ENCODE results near the gene CFAP70.
"Not testable (repeated sequence)": the region's sequence is repeated elsewhere in the genome, so short reads cannot be mapped to it uniquely, and the experiment has no call there.

Gene CFAP70

DNA sequence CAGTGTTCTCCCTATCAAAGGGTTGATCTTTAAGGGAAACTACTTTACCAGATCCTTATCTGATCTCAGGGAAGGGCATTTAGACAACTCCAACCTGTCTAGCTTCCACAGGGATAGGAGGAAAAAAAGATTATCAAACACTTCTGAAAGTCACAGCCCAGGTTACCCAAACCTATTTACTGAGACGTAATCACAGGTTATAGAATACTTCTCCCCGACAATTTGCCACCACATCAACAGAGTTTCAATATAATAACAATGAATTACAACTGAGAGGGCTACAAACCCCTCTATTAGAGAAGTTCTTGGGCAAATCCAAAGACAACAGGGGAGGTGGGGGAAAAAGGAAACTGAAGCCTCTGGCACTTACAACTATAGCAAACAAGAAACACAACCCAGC, 26.3 kb downstream of the CFAP70 start:
- no peak overlapping the region for H3K4me3 ChIP-seq (replicated peaks in 1 of 2; ENCODE audit: low read depth in 2 of 2, low read length in 2 of 2)
- TF ChIP-seq, protein P1, sequence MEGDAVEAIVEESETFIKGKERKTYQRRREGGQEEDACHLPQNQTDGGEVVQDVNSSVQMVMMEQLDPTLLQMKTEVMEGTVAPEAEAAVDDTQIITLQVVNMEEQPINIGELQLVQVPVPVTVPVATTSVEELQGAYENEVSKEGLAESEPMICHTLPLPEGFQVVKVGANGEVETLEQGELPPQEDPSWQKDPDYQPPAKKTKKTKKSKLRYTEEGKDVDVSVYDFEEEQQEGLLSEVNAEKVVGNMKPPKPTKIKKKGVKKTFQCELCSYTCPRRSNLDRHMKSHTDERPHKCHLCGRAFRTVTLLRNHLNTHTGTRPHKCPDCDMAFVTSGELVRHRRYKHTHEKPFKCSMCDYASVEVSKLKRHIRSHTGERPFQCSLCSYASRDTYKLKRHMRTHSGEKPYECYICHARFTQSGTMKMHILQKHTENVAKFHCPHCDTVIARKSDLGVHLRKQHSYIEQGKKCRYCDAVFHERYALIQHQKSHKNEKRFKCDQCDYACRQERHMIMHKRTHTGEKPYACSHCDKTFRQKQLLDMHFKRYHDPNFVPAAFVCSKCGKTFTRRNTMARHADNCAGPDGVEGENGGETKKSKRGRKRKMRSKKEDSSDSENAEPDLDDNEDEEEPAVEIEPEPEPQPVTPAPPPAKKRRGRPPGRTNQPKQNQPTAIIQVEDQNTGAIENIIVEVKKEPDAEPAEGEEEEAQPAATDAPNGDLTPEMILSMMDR (IDR thresholded peaks at IDR 0.05; ENCODE audit: low read depth, low read length), result no peak
- DNase-seq (ENCODE audit: low read depth in 2 of 2), result no peak

DNA sequence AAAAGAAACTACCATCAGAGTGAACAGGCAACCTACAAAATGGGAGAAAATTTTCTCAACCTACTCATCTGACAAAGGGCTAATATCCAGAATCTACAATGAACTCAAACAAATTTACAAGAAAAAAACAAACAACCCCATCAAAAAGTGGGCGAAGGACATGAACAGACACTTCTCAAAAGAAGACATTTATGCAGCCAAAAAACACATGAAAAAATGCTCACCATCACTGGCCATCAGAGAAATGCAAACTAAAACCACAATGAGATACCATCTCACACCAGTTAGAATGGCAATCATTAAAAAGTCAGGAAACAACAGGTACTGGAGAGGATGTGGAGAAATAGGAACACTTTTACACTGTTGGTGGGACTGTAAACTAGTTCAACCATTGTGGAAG, 30.1 kb downstream of the CFAP70 start:
- not testable (repeated sequence) for DNase-seq (ENCODE audit: low read depth in 2 of 2); H3K4me3 ChIP-seq (replicated peaks in 1 of 2; ENCODE audit: low read depth in 2 of 2, low read length in 2 of 2)

DNA sequence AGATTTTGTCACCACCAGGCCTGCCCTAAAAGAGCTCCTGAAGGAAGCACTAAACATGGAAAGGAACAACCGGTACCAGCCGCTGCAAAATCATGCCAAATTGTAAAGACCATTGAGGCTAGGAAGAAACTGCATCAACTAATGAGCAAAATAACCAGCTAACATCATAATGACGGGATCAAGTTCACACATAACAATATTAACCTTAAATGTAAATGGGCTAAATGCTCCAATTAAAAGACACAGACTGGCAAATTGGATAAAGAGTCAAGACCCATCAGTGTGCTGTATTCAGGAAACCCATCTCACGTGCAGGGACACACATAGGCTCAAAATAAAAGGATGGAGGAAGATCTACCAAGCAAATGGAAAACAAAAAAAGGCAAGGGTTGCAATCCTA, 33.4 kb downstream of the CFAP70 start:
- not testable (repeated sequence) for H3K4me3 ChIP-seq (replicated peaks in 1 of 2; ENCODE audit: low read depth in 2 of 2, low read length in 2 of 2); DNase-seq (ENCODE audit: low read depth in 2 of 2)

DNA sequence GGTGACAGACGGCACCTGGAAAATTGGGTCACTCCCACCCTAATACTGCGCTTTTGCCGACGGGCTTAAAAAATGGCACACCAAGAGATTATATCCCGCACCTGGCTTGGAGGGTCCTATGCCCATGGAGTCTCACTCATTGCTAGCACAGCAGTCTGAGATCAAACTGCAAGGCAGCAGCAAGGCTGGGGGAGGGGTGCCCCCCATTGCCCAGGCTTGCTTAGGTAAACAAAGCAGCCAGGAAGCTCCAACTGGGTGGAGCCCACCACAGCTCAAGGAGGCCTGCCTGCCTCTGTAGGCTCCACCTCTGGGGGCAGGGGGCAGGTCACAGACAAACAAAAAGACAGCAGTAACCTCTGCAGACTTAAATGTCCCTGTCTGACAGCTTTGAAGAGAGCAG, 35.1 kb downstream of the CFAP70 start:
- not testable (repeated sequence) for DNase-seq (ENCODE audit: low read depth in 2 of 2); H3K4me3 ChIP-seq (replicated peaks in 1 of 2; ENCODE audit: low read depth in 2 of 2, low read length in 2 of 2)

DNA sequence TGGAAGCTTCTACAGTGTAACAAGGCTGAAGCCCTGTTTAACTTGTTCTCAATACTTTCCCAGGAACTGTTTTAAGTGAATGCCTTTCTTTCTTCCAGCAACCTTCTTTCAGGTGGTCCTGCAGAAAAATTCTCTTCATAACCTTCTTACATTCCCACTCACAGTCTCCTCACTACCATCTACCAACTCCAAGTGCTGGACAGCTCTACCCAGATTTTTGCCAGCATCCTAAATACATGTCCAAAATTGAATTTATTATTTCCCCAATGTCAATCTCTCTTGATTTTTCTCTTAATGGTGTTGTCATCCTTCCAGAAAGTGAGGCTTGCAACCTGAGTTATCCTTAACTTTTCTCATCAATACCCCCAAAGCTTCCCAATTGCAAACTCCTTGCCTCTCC, 48.2 kb downstream of the CFAP70 start:
- TF ChIP-seq, protein P1 (IDR thresholded peaks at IDR 0.05; ENCODE audit: low read depth, low read length), result no peak
- DNase-seq (ENCODE audit: low read depth in 2 of 2), result no peak
- no peak overlapping the region for H3K4me3 ChIP-seq (replicated peaks in 1 of 2; ENCODE audit: low read depth in 2 of 2, low read length in 2 of 2)

DNA sequence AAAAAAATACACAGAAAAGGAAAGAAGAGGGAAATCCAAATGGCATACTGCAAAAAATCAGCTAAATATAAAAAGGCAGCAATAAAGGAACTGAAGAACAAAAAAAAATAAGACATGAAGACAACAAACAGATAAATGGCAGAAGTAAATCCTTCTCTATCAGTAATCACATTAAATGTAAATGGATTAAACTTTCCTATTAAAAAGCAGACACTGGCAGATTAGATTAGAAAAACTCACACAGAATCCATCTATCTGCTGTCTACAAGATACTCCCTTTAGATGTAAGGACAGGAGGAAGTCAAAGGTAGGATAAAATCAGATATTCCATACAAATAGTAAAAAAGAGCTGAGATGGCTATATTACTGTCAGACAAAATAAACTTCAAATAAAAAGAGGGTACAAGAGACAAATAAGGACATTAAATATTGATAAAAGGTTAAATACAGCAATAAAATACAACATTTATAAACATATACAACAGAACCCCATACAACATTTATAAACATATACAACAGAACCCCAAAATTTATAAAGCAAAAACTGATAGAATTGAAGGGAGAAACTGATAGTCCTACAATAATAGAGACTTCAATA, 51.4 kb downstream of the CFAP70 start:
- no peak for DNase-seq (ENCODE audit: low read depth in 2 of 2)
- no peak overlapping the region for H3K4me3 ChIP-seq (replicated peaks in 1 of 2; ENCODE audit: low read depth in 2 of 2, low read length in 2 of 2)
- TF ChIP-seq, protein P1 (IDR thresholded peaks at IDR 0.05; ENCODE audit: low read depth, low read length), result no peak

DNA sequence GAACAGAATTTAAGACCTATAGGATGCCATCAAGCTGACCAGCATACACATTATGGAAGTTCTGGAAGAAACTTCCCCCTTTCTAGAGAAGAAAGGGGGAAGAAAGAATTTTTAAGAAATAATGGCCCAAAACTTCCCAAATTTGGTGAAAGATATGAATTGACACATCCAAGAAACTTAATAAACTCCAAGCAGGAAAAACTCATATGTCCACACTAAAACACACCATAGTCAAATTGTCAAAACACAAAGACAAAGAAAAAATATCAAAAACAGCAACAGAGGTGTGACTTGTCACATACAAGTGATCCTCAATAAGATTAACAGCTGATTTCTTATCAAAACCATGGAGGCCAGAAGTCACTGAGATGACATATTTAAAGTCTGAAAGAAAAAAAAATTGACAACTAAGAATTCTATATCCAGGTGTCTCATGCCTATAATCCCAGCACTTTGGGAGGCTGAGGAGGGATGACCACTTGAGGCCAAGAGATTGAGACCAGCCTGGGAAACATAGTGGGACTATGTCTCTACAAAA, 52.4 kb downstream of the CFAP70 start:
- no peak overlapping the region for H3K4me3 ChIP-seq (replicated peaks in 1 of 2; ENCODE audit: low read depth in 2 of 2, low read length in 2 of 2)
- TF ChIP-seq, protein P1 (IDR thresholded peaks at IDR 0.05; ENCODE audit: low read depth, low read length), result no peak
- DNase-seq (ENCODE audit: low read depth in 2 of 2), result no peak

DNA sequence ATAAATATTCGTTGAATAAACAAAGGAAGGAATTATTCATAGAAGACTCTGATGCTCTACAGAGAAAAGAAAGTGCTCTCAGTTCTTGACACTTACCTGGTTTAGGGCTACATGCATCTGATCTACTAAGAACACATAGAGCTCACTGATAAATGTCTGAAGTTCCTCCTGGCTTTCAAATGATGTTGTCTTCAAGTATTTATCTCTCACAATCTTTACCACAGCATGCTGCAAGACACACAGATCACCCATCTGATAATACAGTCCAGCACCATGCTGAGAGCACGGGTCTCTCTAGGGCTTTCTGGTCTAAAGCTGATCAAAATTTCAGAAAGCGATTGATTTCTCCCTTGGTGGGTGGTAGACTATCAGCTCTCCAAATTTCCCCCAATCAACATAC, 61.7 kb downstream of the CFAP70 start:
- TF ChIP-seq, protein P1 (IDR thresholded peaks at IDR 0.05; ENCODE audit: low read depth, low read length), result no peak
- H3K4me3 ChIP-seq (replicated peaks in 1 of 2; ENCODE audit: low read depth in 2 of 2, low read length in 2 of 2), result no peak overlapping the region
- DNase-seq (ENCODE audit: low read depth in 2 of 2), result no peak
